ENCODE measurements around the gene DTNB.

The DTNB gene

DNA sequence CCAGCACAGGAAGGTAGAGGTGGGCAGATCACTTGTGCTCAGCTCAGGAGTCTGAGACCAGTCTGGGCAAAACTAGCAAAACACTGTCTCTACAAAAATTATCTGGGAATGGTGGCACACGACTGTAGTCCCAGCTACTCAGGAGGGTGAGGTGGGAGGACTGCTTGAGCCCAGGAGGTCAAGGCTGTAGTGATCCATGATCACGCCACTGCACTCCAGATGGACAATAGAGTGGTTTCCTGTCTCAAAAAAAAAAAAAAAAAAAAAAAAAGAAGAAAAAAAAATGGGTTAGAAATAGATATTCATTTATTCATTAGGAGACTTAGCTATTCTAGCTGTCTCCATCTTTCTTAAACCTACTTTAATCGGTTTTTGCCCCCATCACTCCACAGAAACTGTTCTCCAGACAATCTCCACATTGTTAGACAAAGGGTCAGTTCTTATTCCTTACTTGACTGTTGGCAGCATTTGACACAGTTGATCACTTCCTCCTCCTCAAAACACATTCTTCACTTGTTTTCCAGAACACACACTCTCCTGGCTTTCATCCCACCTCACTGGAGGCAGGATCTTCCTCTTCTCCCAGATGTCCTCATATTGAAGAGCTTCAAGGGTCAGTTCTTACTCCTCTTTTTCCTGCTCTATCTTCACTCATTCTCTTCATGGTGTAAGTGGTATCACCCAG is 103.1 kb downstream of the DTNB start:
- TF ChIP-seq, protein P1, sequence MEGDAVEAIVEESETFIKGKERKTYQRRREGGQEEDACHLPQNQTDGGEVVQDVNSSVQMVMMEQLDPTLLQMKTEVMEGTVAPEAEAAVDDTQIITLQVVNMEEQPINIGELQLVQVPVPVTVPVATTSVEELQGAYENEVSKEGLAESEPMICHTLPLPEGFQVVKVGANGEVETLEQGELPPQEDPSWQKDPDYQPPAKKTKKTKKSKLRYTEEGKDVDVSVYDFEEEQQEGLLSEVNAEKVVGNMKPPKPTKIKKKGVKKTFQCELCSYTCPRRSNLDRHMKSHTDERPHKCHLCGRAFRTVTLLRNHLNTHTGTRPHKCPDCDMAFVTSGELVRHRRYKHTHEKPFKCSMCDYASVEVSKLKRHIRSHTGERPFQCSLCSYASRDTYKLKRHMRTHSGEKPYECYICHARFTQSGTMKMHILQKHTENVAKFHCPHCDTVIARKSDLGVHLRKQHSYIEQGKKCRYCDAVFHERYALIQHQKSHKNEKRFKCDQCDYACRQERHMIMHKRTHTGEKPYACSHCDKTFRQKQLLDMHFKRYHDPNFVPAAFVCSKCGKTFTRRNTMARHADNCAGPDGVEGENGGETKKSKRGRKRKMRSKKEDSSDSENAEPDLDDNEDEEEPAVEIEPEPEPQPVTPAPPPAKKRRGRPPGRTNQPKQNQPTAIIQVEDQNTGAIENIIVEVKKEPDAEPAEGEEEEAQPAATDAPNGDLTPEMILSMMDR (IDR thresholded peaks at IDR 0.05; ENCODE audit: low read depth, low read length, missing control alignments), result no peak
- DNase-seq (ENCODE audit: extremely low read depth, low read depth), result no peak

DNA sequence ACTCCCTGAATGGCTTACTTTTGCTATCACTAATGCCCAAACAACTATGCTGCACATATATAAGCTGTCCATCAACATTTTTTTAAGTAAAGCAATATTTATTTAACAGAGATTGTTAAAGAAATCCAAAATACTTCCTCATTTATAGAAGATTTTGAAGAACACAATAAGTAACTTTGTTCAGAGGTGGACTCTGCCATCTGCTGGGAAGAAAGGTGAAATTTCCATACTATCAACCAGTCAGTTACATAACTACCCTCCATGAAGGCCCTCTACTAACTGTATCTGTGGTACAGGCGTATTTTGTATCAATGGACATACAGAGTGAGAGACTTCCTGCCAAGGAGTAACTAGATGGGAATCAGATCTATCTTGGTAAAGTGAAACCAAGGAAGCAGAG is 106.0 kb downstream of the DTNB start:
- H3K4me3 ChIP-seq (replicated peaks; ENCODE audit: low read depth, low read length), result no peak overlapping the region
- no peak for DNase-seq (ENCODE audit: extremely low read depth, low read depth)
- TF ChIP-seq, protein P1 (IDR thresholded peaks at IDR 0.05; ENCODE audit: low read depth, low read length, missing control alignments), result peak; percentile 40

More for the DNA sequence above, 103.1 kb downstream of the DTNB start:
- H3K4me3 ChIP-seq (replicated peaks; ENCODE audit: low read depth, low read length), result no peak overlapping the region

DNA sequence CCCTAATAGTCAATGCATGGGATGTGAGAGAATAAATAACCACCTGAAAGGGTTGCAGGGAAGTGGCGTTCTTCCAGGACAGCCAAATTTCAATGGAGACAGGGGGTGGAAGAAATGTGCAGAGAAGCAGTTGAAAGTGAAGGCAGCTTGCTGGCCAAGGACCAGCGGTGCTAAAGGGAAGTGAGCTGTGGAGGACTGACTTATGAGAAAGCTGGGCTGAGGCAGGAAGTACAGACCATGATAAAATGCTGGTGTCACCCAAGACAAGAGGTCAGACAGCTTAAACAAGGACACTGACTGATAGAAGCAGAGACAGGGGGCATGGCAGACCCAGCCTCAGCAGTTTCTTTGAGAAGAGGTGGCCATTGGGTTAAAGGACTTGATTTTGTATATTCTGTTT is 106.7 kb downstream of the DTNB start:
- H3K4me3 ChIP-seq (replicated peaks; ENCODE audit: low read depth, low read length), result no peak overlapping the region
- TF ChIP-seq, protein P1 (IDR thresholded peaks at IDR 0.05; ENCODE audit: low read depth, low read length, missing control alignments), result no peak
- no peak for DNase-seq (ENCODE audit: extremely low read depth, low read depth)

DNA sequence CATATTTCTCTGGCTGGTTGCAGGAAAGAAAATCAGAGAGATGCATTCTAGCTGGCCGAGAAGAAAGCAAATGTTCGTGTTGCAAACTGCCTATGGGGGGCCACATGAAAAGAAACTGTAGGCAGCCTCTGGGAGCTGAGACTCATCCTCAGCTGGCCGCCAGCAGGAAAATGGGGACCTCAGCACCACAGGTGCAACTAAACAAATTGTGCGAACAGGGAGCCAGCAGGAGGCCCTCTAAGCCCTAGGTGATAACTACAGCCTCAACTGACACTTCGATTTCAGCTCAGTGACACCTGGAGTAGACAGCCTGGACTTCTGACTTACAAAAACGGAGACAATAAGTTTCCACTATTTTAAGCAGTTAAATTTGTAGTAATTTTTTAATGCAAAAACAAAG is 107.3 kb downstream of the DTNB start:
- DNase-seq (ENCODE audit: extremely low read depth, low read depth), result no peak
- TF ChIP-seq, protein P1 (IDR thresholded peaks at IDR 0.05; ENCODE audit: low read depth, low read length, missing control alignments), result no peak
- H3K4me3 ChIP-seq (replicated peaks; ENCODE audit: low read depth, low read length), result no peak overlapping the region

GRCh38 chr2:25561136-25561850 is 112.1 kb downstream of the DTNB start:
- TF ChIP-seq, protein P1 (IDR thresholded peaks at IDR 0.05; ENCODE audit: low read depth, low read length, missing control alignments), result no peak
- no peak overlapping the region for H3K4me3 ChIP-seq (replicated peaks; ENCODE audit: low read depth, low read length)
- no peak for DNase-seq (ENCODE audit: extremely low read depth, low read depth)

DNA sequence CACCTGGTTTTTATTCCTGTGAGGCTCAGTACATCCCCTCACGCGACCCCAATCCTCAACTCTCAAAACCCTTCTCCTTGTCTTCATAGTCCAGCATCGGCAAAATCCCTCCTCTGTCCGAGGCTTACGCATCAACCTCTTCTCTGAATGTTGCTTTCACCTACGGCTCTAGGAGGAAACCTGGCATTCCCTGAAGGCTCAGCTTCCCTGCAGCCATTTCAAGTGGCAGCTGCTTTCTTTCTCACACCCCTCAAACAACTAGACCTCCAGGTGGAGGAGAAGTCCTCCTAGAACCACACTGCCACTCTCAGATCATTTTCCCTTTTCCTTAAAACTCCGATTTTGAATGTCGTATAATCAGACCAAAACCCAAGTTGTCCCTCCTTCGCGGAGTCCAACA is 114.2 kb downstream of the DTNB start:
- no peak for DNase-seq (ENCODE audit: extremely low read depth, low read depth)
- TF ChIP-seq, protein P1 (IDR thresholded peaks at IDR 0.05; ENCODE audit: low read depth, low read length, missing control alignments), result no peak
- no peak overlapping the region for H3K4me3 ChIP-seq (replicated peaks; ENCODE audit: low read depth, low read length)

Data from HFF-Myc (cell line).